ENCODE data around the gene GNAI3.

The GNAI3 gene

GRCh38 chr1:109598655-109599054 lies 50.2 kb downstream of the GNAI3 start:
- DNase-seq (ENCODE audit: low read depth in 2 of 2), result no peak

GRCh38 chr1:109603229-109603628 lies 54.8 kb downstream of the GNAI3 start:
- DNase-seq (ENCODE audit: low read depth in 2 of 2), result no peak

- no peak for DNase-seq (ENCODE audit: low read depth in 2 of 2)
Measured at GRCh38 chr1:109605381-109605780, 57.0 kb downstream of the GNAI3 start.

GRCh38 chr1:109609881-109610280 lies 61.5 kb downstream of the GNAI3 start:
- no peak for DNase-seq (ENCODE audit: low read depth in 2 of 2)

GRCh38 chr1:109610609-109611307 lies 62.3 kb downstream of the GNAI3 start:
- no peak for DNase-seq (ENCODE audit: low read depth in 2 of 2)

- no peak for DNase-seq (ENCODE audit: low read depth in 2 of 2)
Measured at GRCh38 chr1:109611308-109611990, 63.0 kb downstream of the GNAI3 start.

GRCh38 chr1:109613361-109614147 lies 65.1 kb downstream of the GNAI3 start:
- no peak for DNase-seq (ENCODE audit: low read depth in 2 of 2)

GRCh38 chr1:109615879-109616278 lies 67.5 kb downstream of the GNAI3 start:
- DNase-seq (ENCODE audit: low read depth in 2 of 2), result no peak

- DNase-seq (ENCODE audit: low read depth in 2 of 2), result no peak
Measured at GRCh38 chr1:109616391-109616790, 68.0 kb downstream of the GNAI3 start.

- DNase-seq (ENCODE audit: low read depth in 2 of 2), result no peak
Measured at GRCh38 chr1:109617291-109617801, 68.9 kb downstream of the GNAI3 start.

- DNase-seq (ENCODE audit: low read depth in 2 of 2), result no peak
Measured at GRCh38 chr1:109618661-109619575, 70.5 kb downstream of the GNAI3 start.

- DNase-seq (ENCODE audit: low read depth in 2 of 2), result peak; percentile 52 to 58
Measured at GRCh38 chr1:109619576-109620400, 71.4 kb downstream of the GNAI3 start, which contains the start of the genes AMPD2 and GNAT2. AMPD2 (plus strand) TSS chr1:109619837; CDS start chr1:109621176, 1,339 bp downstream. GNAT2 (minus strand) TSS chr1:109619616; CDS start chr1:109612870, 6,746 bp downstream.

- no peak for DNase-seq (ENCODE audit: low read depth in 2 of 2)
Measured at GRCh38 chr1:109620401-109620791, 72.0 kb downstream of the GNAI3 start.

GRCh38 chr1:109620841-109621286 lies 72.4 kb downstream of the GNAI3 start:
- peak; percentile 88 to 95 for DNase-seq (ENCODE audit: low read depth in 2 of 2)

GRCh38 chr1:109621379-109622136 lies 73.1 kb downstream of the GNAI3 start:
- DNase-seq (ENCODE audit: low read depth in 2 of 2), result no peak

GRCh38 chr1:109622137-109622892 lies 73.9 kb downstream of the GNAI3 start:
- no peak for DNase-seq (ENCODE audit: low read depth in 2 of 2)

GRCh38 chr1:109622895-109623294 lies 74.5 kb downstream of the GNAI3 start:
- DNase-seq (ENCODE audit: low read depth in 2 of 2), result no peak

- no peak for DNase-seq (ENCODE audit: low read depth in 2 of 2)
Measured at GRCh38 chr1:109623601-109624161, 75.3 kb downstream of the GNAI3 start.
